Mesodermal cell (in vitro differentiated cells): Measurements from ENCODE around the gene TXNRD3.

Experiments
- H3K27ac ChIP-seq: 2 replicates; pipeline ENCODE4 v1.7.0; 2013; ENCODE audit warnings: mild to moderate bottlenecking, low read depth, low read length, moderate library complexity; ENCODE audit not compliant: severe bottlenecking
- H3K36me3 ChIP-seq: 2 replicates; pipeline ENCODE4 v1.7.1; 2013; ENCODE audit warnings: mild to moderate bottlenecking, low read length, moderate library complexity; ENCODE audit not compliant: control insufficient read depth, insufficient read depth
- H3K4me1 ChIP-seq: one replicate; pipeline ENCODE4 v1.7.1; 2013; ENCODE audit warnings: mild to moderate bottlenecking, low read length; ENCODE audit not compliant: insufficient read depth, control insufficient read depth, poor library complexity, severe bottlenecking
- H3K4me3 ChIP-seq: 2 replicates; pipeline ENCODE4 v1.7.0; 2013; ENCODE audit warnings: low read length, control low read depth, mild to moderate bottlenecking; ENCODE audit not compliant: insufficient read depth, poor library complexity, severe bottlenecking; ENCODE audit errors: extremely low read depth
- H3K9me3 ChIP-seq: 2 replicates; pipeline ENCODE4 v1.7.1; 2013; ENCODE audit warnings: mild to moderate bottlenecking, low read length, moderate library complexity; ENCODE audit not compliant: control insufficient read depth
- WGBS, 2 experiments: methylation state at CpG; one replicate each; pipeline ENCODE4 v1.1.5; 2013; ENCODE audit warnings: missing lambda C conversion rate in 2 of 2; ENCODE audit not compliant: insufficient coverage in 2 of 2; 5-methylcytosine and 5-hydroxymethylcytosine counted together

The TXNRD3 gene

DNA sequence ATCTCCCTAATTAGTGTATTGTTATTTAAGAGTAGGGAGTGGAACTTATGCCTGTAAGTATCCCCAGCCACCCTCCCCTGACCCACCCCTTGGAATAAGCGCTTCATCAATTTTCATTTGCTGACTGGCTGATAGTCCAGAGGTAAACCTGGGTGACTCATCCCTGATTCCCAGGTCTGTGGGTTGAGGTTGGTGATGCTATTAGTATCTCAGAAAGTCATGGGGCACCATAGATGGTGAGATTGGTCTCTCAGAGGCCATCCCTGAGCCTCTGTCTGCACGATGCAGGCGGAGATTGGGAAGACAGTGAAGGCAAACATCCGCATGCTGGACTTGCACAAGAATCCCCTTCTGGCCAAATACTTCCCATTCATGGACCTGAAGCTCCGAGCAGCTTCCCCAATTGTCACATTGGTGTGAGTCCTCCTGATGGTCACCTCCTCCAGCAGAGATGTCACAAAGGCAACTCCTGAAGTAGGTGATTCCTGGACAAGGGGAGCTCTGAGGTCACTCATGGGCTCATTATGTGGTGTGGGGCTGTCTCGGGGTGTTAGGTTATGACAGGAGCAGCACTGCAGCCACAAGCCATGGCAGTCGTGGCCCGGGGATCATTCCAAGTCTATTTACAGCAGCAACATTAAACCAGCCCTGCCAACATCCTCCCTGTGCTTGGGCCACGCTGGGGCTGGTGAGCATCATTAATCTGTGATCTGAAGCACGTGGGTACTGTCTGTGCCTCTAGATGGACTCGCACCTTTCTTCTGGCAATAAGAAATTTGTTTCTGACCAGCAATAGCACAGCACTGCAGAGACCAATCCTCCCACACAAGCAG, 6.8 kb upstream of the TXNRD3 start:
- Histone ChIP-seq H3K4me1 (no peaks in the 10 kb centered on the region), H3K36me3 (no peaks in the 10 kb centered on the region), H3K4me3 (no peak overlapping the region), H3K9me3 (no peaks in the 10 kb centered on the region), H3K27ac (no peak overlapping the region)
- WGBS, 2 experiments: 86 to 90% methylated on average over 7 to 8 of the region's 11 CpGs

DNA sequence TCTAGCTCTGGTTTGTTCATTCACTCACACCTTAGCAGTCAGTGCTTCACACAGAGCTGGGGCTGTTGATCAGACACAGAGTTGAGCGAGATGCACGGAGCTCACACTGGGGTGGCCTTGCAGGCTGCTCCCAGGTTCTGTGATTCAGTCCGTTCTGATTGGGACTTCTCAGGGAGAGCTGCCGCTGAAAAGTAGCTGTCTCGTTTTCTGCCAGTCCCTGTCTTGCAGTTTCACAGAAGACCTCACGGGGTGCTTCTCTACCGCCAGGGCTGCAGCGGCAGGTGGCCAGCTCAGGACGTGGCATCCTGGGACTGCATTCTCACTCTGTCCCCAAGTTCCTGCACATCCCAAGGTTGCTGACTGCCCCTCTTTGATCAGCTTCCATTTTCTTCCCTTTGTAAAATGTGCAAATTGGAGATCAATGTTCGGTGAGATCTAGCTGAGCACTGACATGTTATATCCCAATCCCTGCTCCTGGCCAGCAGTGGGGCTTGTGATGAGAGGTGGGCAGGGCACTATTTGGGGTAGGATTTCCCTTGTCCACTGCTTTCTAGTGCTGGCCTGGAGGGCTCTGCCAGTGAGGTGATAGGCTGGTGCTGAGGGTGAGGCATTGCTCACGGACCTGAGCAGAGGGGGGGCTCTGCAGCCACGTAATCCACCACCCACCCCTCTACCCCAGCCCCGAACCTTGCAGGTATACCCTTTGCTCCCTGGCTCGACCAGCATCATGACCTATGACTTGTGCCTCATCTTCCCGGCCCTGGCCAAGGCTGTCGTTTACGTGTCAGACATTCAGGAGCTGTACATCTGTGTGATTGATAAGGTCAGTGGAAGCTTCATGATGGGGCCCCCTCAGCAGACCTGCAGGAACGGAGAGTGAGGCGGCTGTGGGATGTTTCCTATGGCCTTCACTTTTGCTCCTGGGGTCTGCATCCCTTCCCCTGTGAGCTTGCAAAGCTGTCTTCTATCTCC, 5.3 kb upstream of the TXNRD3 start:
- Histone ChIP-seq H3K36me3 (no peaks in the 10 kb centered on the region), H3K4me1 (no peaks in the 10 kb centered on the region)
- 54 to 62% methylated on average over 14 to 18 of the region's 19 CpGs for WGBS, 2 experiments

GRCh38 chr3:126658584-126658983, 3.7 kb upstream of the TXNRD3 start:
- 100% methylated on average over 2 of the region's 3 CpGs; no CpG with 5 or more reads in 1 of the 2 experiments for WGBS, 2 experiments
- Histone ChIP-seq H3K4me1 (no peaks in the 10 kb centered on the region), H3K27ac (no peak overlapping the region), H3K36me3 (no peaks in the 10 kb centered on the region), H3K4me3 (no peak overlapping the region), H3K9me3 (no peaks in the 10 kb centered on the region)

More for the DNA sequence above, 5.3 kb upstream of the TXNRD3 start:
- no peak overlapping the region for H3K4me3 ChIP-seq
- H3K27ac ChIP-seq: no peak overlapping the region
- no peaks in the 10 kb centered on the region for H3K9me3 ChIP-seq

GRCh38 chr3:126657901-126658300, 3.0 kb upstream of the TXNRD3 start:
- Histone ChIP-seq H3K4me1 (no peaks in the 10 kb centered on the region), H3K36me3 (no peaks in the 10 kb centered on the region), H3K9me3 (no peaks in the 10 kb centered on the region), H3K27ac (no peak overlapping the region), H3K4me3 (no peak overlapping the region)
- WGBS, 2 experiments: 84 to 91% methylated on average over 2 of the region's 2 CpGs

GRCh38 chr3:126656371-126657134, 1.6 kb upstream of the TXNRD3 start:
- 89 to 97% methylated on average over 7 to 8 of the region's 8 CpGs for WGBS, 2 experiments

DNA sequence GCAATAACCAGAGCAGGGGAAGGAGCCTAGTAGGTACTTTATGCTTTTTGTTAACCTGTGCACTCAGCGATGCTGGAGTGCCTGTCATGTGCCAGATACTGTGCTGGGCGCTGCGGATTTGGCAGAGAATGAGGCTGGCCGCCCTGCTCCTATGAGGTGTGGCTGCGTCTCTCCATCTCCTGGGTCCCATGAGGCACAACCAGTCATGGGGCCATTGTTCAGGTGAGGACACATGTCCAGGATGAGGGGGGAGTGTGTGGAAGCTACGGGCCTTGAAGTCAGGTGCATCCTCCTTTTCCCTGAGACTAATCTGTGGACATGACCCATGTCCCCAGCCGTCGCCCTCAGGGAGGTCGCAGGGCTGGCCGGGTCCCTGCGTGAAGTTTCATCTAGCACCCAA, 963 bp upstream of the TXNRD3 start:
- no peaks in the 10 kb centered on the region for H3K4me1 ChIP-seq
- 92 to 95% methylated on average over 8 to 11 of the region's 11 CpGs for WGBS, 2 experiments
- H3K9me3 ChIP-seq: no peaks in the 10 kb centered on the region
- no peak overlapping the region for H3K27ac ChIP-seq
- H3K4me3 ChIP-seq: no peak overlapping the region
- no peaks in the 10 kb centered on the region for H3K36me3 ChIP-seq

More at GRCh38 chr3:126656371-126657134, 1.6 kb upstream of the TXNRD3 start:
- H3K4me1 ChIP-seq: no peaks in the 10 kb centered on the region
- no peaks in the 10 kb centered on the region for H3K9me3 ChIP-seq
- no peak overlapping the region for H3K27ac ChIP-seq
- no peak overlapping the region for H3K4me3 ChIP-seq
- H3K36me3 ChIP-seq: no peaks in the 10 kb centered on the region

GRCh38 chr3:126649556-126650092, 5.3 kb downstream of the TXNRD3 start:
- 67 to 75% methylated on average over 1 of the region's 2 CpGs for WGBS, 2 experiments
- Histone ChIP-seq H3K36me3 (no peaks in the 10 kb centered on the region), H3K9me3 (no peaks in the 10 kb centered on the region), H3K4me3 (no peak overlapping the region), H3K4me1 (no peaks in the 10 kb centered on the region), H3K27ac (no peak overlapping the region)

GRCh38 chr3:126646674-126647073, 8.2 kb downstream of the TXNRD3 start:
- Histone ChIP-seq H3K27ac (no peak overlapping the region), H3K4me1 (no peaks in the 10 kb centered on the region), H3K36me3 (peaks cover 11% of the 10 kb centered on the region), H3K9me3 (no peaks in the 10 kb centered on the region), H3K4me3 (no peak overlapping the region)
- 100% methylated on average over 1 of the region's 1 CpG; no CpG with 5 or more reads in 1 of the 2 experiments for WGBS, 2 experiments

DNA sequence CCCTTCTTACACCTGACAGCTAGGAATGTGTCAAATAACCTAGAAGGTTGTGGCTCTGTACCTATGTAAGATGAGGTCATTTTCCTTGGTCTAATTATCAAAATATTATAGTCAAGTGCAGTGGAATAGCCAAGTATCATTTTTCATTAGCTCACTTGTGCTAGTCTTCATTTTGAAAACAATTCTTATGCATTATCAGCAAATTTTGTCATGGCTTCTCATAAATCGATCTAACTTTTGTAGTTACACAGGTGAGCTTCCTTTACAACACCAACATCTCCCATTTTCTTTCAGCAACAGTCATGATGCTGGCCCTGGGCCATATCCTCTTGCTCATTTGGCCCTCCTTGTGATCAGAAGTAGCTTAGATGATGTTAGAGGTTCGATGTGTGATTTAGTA, 10.3 kb downstream of the TXNRD3 start:
- Histone ChIP-seq H3K36me3 (peaks cover 14% of the 10 kb centered on the region), H3K4me1 (no peaks in the 10 kb centered on the region), H3K27ac (no peak overlapping the region), H3K9me3 (no peaks in the 10 kb centered on the region), H3K4me3 (no peak overlapping the region)
- WGBS, 2 experiments: 91 to 100% methylated on average over 1 of the region's 2 CpGs

- no peak overlapping the region for H3K27ac ChIP-seq
- 67% methylated on average over 1 of the region's 1 CpG; no CpG with 5 or more reads in 1 of the 2 experiments for WGBS, 2 experiments
- no peaks in the 10 kb centered on the region for H3K4me1 ChIP-seq
- H3K9me3 ChIP-seq: no peaks in the 10 kb centered on the region
- H3K4me3 ChIP-seq: no peak overlapping the region
- H3K36me3 ChIP-seq: peaks cover 14% of the 10 kb centered on the region
Observed at GRCh38 chr3:126638790-126639189, 16.1 kb downstream of the TXNRD3 start.
